SK-N-SH treated with all-trans-retinoic acid at 6 μM for 48 hours (cell line): Measurements from ENCODE around the gene CAD.

Experiments
- ATAC-seq: fragments of 200-7000 bp; cut with Tn5 transposase; 3 replicates; pipeline ENCODE4 v1.9.1; 2020; ENCODE audit warnings: mild to moderate bottlenecking, moderate library complexity
- ARNTL ChIP-seq: fragments of 450-650 bp; formaldehyde crosslinking; IDR thresholded peaks from 2 replicates; pipeline ENCODE4 v1.5.0; 2020; ENCODE audit warnings: low read depth, mild to moderate bottlenecking, moderate library complexity, borderline replicate concordance
- BACH2 ChIP-seq: fragments of 250-450 bp; sonication (Bioruptor Pico); IDR thresholded peaks from 2 replicates; pipeline ENCODE4 v1.9.0; 2021; ENCODE audit warnings: mild to moderate bottlenecking, borderline replicate concordance
- CREB5 ChIP-seq: fragments of 250-450 bp; sonication (Bioruptor Pico); IDR thresholded peaks from 2 replicates; pipeline ENCODE4 v1.5.1; 2020; ENCODE audit warnings: low read depth, mild to moderate bottlenecking, moderate library complexity
- CSDC2 ChIP-seq: fragments of 250-450 bp; sonication (Bioruptor Pico); IDR thresholded peaks from 2 replicates; pipeline ENCODE4 v1.5.0; 2020; ENCODE audit warnings: mild to moderate bottlenecking, moderate library complexity
- CSRNP3 ChIP-seq: fragments of 250-450 bp; sonication (Bioruptor Pico); IDR thresholded peaks from 2 replicates; pipeline ENCODE4 v1.5.1; 2021; ENCODE audit warnings: mild to moderate bottlenecking, moderate library complexity
- ESRRG ChIP-seq: fragments of 250-450 bp; sonication (Bioruptor Pico); IDR thresholded peaks from 2 replicates; pipeline ENCODE4 v1.6.1; 2021; ENCODE audit warnings: mild to moderate bottlenecking
- GLIS3 ChIP-seq: fragments of 250-450 bp; sonication (Bioruptor Pico); IDR thresholded peaks from 2 replicates; pipeline ENCODE4 v1.5.0; 2020; ENCODE audit warnings: mild to moderate bottlenecking, moderate library complexity
- ISL1 ChIP-seq: fragments of 250-450 bp; sonication (Bioruptor Pico); IDR thresholded peaks from 2 replicates; pipeline ENCODE4 v2.1.2; 2022; ENCODE audit warnings: mild to moderate bottlenecking, moderate library complexity
- OSR1 ChIP-seq: fragments of 250-450 bp; sonication (Bioruptor Pico); IDR thresholded peaks from 2 replicates; pipeline ENCODE4 v1.8.0; 2022; ENCODE audit warnings: moderate library complexity, mild to moderate bottlenecking, inconsistent platforms
- PATZ1 ChIP-seq: fragments of 250-450 bp; sonication (Bioruptor Pico); IDR thresholded peaks from 2 replicates; pipeline ENCODE4 v1.8.0; 2020; ENCODE audit warnings: mild to moderate bottlenecking, moderate library complexity, borderline replicate concordance
- POU6F1 ChIP-seq: fragments of 250-450 bp; sonication (Bioruptor Pico); IDR thresholded peaks from 2 replicates; pipeline ENCODE4 v1.8.0; 2021; ENCODE audit warnings: low read depth, mild to moderate bottlenecking, moderate library complexity, borderline replicate concordance
- PPARA ChIP-seq: fragments of 250-450 bp; sonication (Bioruptor Pico); IDR thresholded peaks from 2 replicates; pipeline ENCODE4 v1.5.0; 2020; ENCODE audit warnings: mild to moderate bottlenecking, borderline replicate concordance
- RARB ChIP-seq: fragments of 250-450 bp; sonication (Bioruptor Pico); IDR thresholded peaks from 2 replicates; pipeline ENCODE4 v1.8.0; 2021; ENCODE audit warnings: mild to moderate bottlenecking, moderate library complexity
- SNAI2 ChIP-seq: fragments of 250-450 bp; sonication (Bioruptor Pico); IDR thresholded peaks from 2 replicates; pipeline ENCODE4 v1.5.0; 2020; ENCODE audit warnings: mild to moderate bottlenecking, moderate library complexity
- TCF4 ChIP-seq: fragments of 250-450 bp; sonication (Bioruptor Pico); IDR thresholded peaks from 2 replicates; pipeline ENCODE4 v1.8.0; 2021; ENCODE audit warnings: mild to moderate bottlenecking, moderate library complexity, borderline replicate concordance
- TOX ChIP-seq: fragments of 250-450 bp; sonication (Bioruptor Pico); IDR thresholded peaks from 2 replicates; pipeline ENCODE4 v1.8.0; 2021; ENCODE audit warnings: mild to moderate bottlenecking, moderate library complexity, borderline replicate concordance
- TSHZ2 ChIP-seq: fragments of 250-450 bp; sonication (Bioruptor Pico); IDR thresholded peaks from 2 replicates; pipeline ENCODE4 v1.5.0; 2020; ENCODE audit warnings: mild to moderate bottlenecking, moderate library complexity
- ZFP3 ChIP-seq: fragments of 250-450 bp; sonication (Bioruptor Pico); IDR thresholded peaks from 2 replicates; pipeline ENCODE4 v1.5.0; 2020; ENCODE audit warnings: mild to moderate bottlenecking, moderate library complexity
- ZFP30 ChIP-seq: fragments of 450-650 bp; formaldehyde crosslinking; IDR thresholded peaks from 2 replicates; pipeline ENCODE4 v1.5.0; 2022; ENCODE audit warnings: mild to moderate bottlenecking, moderate library complexity
- ZNF565 ChIP-seq: fragments of 450-650 bp; formaldehyde crosslinking; conservative IDR thresholded peaks from 2 replicates; pipeline ENCODE4 v1.5.0; 2020; ENCODE audit warnings: low read depth, mild to moderate bottlenecking, moderate library complexity
- ZNF70 ChIP-seq: fragments of 450-650 bp; formaldehyde crosslinking; IDR thresholded peaks from 2 replicates; pipeline ENCODE4 v1.5.0; 2020; ENCODE audit warnings: mild to moderate bottlenecking, moderate library complexity

Gene CAD

GRCh38 chr2:27208486-27209050 is 8.6 kb upstream of the CAD start (continued):
- TF ChIP-seq PATZ1 (CRISPR knock-in tag): no peak

GRCh38 chr2:27209621-27210401 is 7.4 kb upstream of the CAD start:
- no peak for ATAC-seq
- TF ChIP-seq CSDC2 (no peak), TOX (CRISPR knock-in tag) (no peak)

GRCh38 chr2:27211241-27211942 is 5.8 kb upstream of the CAD start:
- TF ChIP-seq ISL1 (CRISPR knock-in tag): no peak
- TF ChIP-seq BACH2 (CRISPR knock-in tag): no peak
- no peak for TF ChIP-seq CREB5 (CRISPR knock-in tag)
- no peak for TF ChIP-seq POU6F1 (CRISPR knock-in tag)
- TF ChIP-seq ARNTL: no peak
- TF ChIP-seq SNAI2 (CRISPR knock-in tag): no peak
- no peak for TF ChIP-seq ZFP30 (CRISPR knock-in tag)
- no peak for TF ChIP-seq CSRNP3
- no peak for TF ChIP-seq ZFP3 (CRISPR knock-in tag)
- TF ChIP-seq ZNF70 (CRISPR knock-in tag): no peak
- TF ChIP-seq PPARA (CRISPR knock-in tag): no peak
- TF ChIP-seq GLIS3: no peak
- TF ChIP-seq, all 23 proteins: peak for 0
- ATAC-seq: peak; percentile 39

GRCh38 chr2:27211943-27212625 is 5.1 kb upstream of the CAD start, which contains the start of the genes ATRAID and SLC5A6:
ATRAID (plus strand) TSS chr2:27212041; CDS start chr2:27212369, 328 bp downstream.
SLC5A6 (minus strand) TSS chr2:27212268; CDS start chr2:27207650, 4,618 bp downstream.
- peak; percentile 94 for ATAC-seq
- TF ChIP-seq TSHZ2 (no peak; the same call in 1 of the 2 replicates), TCF4 (CRISPR knock-in tag) (no peak), CREB5 (CRISPR knock-in tag) (no peak), OSR1 (CRISPR knock-in tag) (no peak), ZNF70 (CRISPR knock-in tag) (peak; percentile 31; the same call in 1 of the 2 replicates), ZFP3 (CRISPR knock-in tag) (peak; percentile 62), POU6F1 (CRISPR knock-in tag) (no peak), ZNF565 (0 out of 2 replicates have a peak, but pooled peaks have one; percentile 44), GLIS3 (0 out of 2 replicates have a peak, but pooled peaks have one; percentile 7), PPARA (CRISPR knock-in tag) (no peak), ESRRG (0 out of 2 replicates have a peak, but pooled peaks have one; percentile 30), RARB (CRISPR knock-in tag) (no peak)
